CD14-positive monocyte (primary cell): ENCODE measurements around the gene CYP27C1. TPM values are rescaled to one million over a fixed set of nuclear protein-coding genes. Genes with fewer than 3 reads are reported as not detected.
A peak's percentile ranks its signal among the peaks of the same experiment; 100 is the strongest.

Source experiments
- DNase-seq, 3 donors: peaks; one replicate each; pipeline ENCODE4 v3.0.0-alpha.2; 2011 to 2022
- H2AFZ ChIP-seq: 2 replicates; pipeline ENCODE4 v1.6.0; 2012; ENCODE audit warnings: mild to moderate bottlenecking, low read depth, low read length, inconsistent platforms; ENCODE audit not compliant: insufficient read depth, poor library complexity, severe bottlenecking
- H3K27ac ChIP-seq, 2 donors: 1 replicate in 1 of 2; 2 replicates in 1 of 2; pipeline ENCODE4 v1.5.1; 2012 to 2013; ENCODE audit warnings: low read length in 2 of 2, control low read depth in 1 of 2, inconsistent platforms in 1 of 2, low read depth in 1 of 2, mild to moderate bottlenecking in 1 of 2
- H3K27me3 ChIP-seq, 2 donors: one replicate each; pipeline versions ENCODE4 v1.6.0 to v1.6.1; 2011 to 2013; ENCODE audit warnings: low read length in 2 of 2; ENCODE audit not compliant: control insufficient read depth in 2 of 2, insufficient read depth in 2 of 2
- H3K36me3 ChIP-seq, 2 donors: replicated peaks in 1 of 2; 1 replicate in 1 of 2; 2 replicates in 1 of 2; pipeline versions ENCODE4 v1.5.1 to v1.6.1; 2012 to 2013; ENCODE audit warnings: low read length in 2 of 2, control low read depth in 1 of 2, inconsistent platforms in 1 of 2, mild to moderate bottlenecking in 1 of 2; ENCODE audit not compliant: insufficient read depth in 2 of 2, control insufficient read depth in 1 of 2
- H3K4me1 ChIP-seq, 2 donors: 1 replicate in 1 of 2; 2 replicates in 1 of 2; pipeline versions ENCODE4 v1.5.1 to v1.6.1; 2012 to 2013; ENCODE audit warnings: low read length in 2 of 2, control low read depth in 1 of 2, inconsistent platforms in 1 of 2, mild to moderate bottlenecking in 1 of 2, moderate library complexity in 1 of 2; ENCODE audit not compliant: insufficient read depth in 2 of 2, control insufficient read depth in 1 of 2
- H3K4me2 ChIP-seq: replicated peaks from 2 replicates; pipeline ENCODE3; 2012; ENCODE audit warnings: low read length, moderate library complexity, mild to moderate bottlenecking; ENCODE audit not compliant: poor library complexity, severe bottlenecking; ENCODE audit errors: extremely low read depth
- H3K4me3 ChIP-seq, 3 experiments: fragments of 200-600 bp in 1 of 3; sonication (generic) in 1 of 3; replicated peaks in 1 of 3; 1 replicate in 2 of 3; 2 replicates in 1 of 3; pipeline ENCODE4 v1.5.1; 2011 to 2013; ENCODE audit warnings: low read length in 3 of 3, mild to moderate bottlenecking in 3 of 3, control low read depth in 2 of 3, low read depth in 2 of 3, inconsistent platforms in 1 of 3, moderate library complexity in 1 of 3
- H3K79me2 ChIP-seq: 2 replicates; pipeline ENCODE4 v1.6.0; 2012; ENCODE audit warnings: mild to moderate bottlenecking, control low read depth, inconsistent platforms, low read length, moderate library complexity; ENCODE audit not compliant: insufficient read depth
- H3K9ac ChIP-seq: 2 replicates; pipeline ENCODE4 v1.6.0; 2017; ENCODE audit warnings: low read length, mild to moderate bottlenecking; ENCODE audit not compliant: insufficient read depth, poor library complexity, severe bottlenecking
- H3K9me3 ChIP-seq, 2 donors: replicated peaks in 1 of 2; 1 replicate in 1 of 2; 2 replicates in 1 of 2; pipeline versions ENCODE4 v1.5.1 to v1.6.1; 2012 to 2013; ENCODE audit warnings: low read length in 2 of 2, control low read depth in 1 of 2; ENCODE audit not compliant: control insufficient read depth in 1 of 2, insufficient read depth in 1 of 2
- H4K20me1 ChIP-seq: 2 replicates; pipeline ENCODE4 v1.6.0; 2012; ENCODE audit warnings: mild to moderate bottlenecking, low read length, control low read depth, moderate library complexity; ENCODE audit not compliant: insufficient read depth
- H3K27ac Mint-ChIP-seq, 7 donors: one replicate each; pipeline ENCODE4 v1.8.0; 2020; ENCODE audit warnings: mild to moderate bottlenecking in 7 of 7, mixed read lengths in 7 of 7, moderate library complexity in 6 of 7, inconsistent platforms in 2 of 7
- H3K27me3 Mint-ChIP-seq, 3 donors: one replicate each; pipeline ENCODE4 v1.8.0; 2021 to 2022; ENCODE audit warnings: low read depth in 3 of 3, mild to moderate bottlenecking in 3 of 3, mixed read lengths in 3 of 3, moderate library complexity in 3 of 3, inconsistent platforms in 1 of 3
- H3K36me3 Mint-ChIP-seq, 2 donors: one replicate each; pipeline ENCODE4 v1.8.0; 2020; ENCODE audit warnings: mixed read lengths in 2 of 2, inconsistent platforms in 1 of 2, mild to moderate bottlenecking in 1 of 2
- H3K4me1 Mint-ChIP-seq: one replicate; pipeline ENCODE4 v1.8.0; 2020; ENCODE audit warnings: mild to moderate bottlenecking, mixed read lengths
- H3K4me3 Mint-ChIP-seq, 2 donors: one replicate each; pipeline ENCODE4 v1.8.0; 2020; ENCODE audit warnings: mild to moderate bottlenecking in 2 of 2, mixed read lengths in 2 of 2, moderate library complexity in 1 of 2
- H3K9me3 Mint-ChIP-seq, 7 donors: one replicate each; pipeline ENCODE4 v1.8.0; 2020 to 2022; ENCODE audit warnings: mixed read lengths in 7 of 7, mild to moderate bottlenecking in 6 of 7, moderate library complexity in 6 of 7, inconsistent platforms in 2 of 7
- CTCF ChIP-seq: fragments of 200-600 bp; IDR thresholded peaks from one replicate; pipeline ENCODE4 v1.8.0; 2022; ENCODE audit warnings: antibody characterized with exemption, mild to moderate bottlenecking
- WGBS: methylation state at CpG from one replicate; pipeline ENCODE4 v1.1.5; 2013; ENCODE audit warnings: missing lambda C conversion rate; ENCODE audit not compliant: insufficient coverage; 5-methylcytosine and 5-hydroxymethylcytosine counted together
- intact Hi-C, 2 donors: fragments of 100-400 bp; cut with micrococcal nuclease; formaldehyde crosslinking; loops; one replicate each; pipeline versions ENCODE4 v1.15.0 to v1.15.1; 2023
- polyA plus RNA-seq, 3 donors: library from polyadenylated mRNA; depleted of rRNA in 1 of 3; unstranded in 2 of 3; stranded (reverse) in 1 of 3; fragments of 300-500 nt in 2 of 3; fragments of >200 nt in 1 of 3; fragmentation: Illumina TruSeq in 2 of 3; gene quantifications; 1 replicate in 2 of 3; 2 replicates in 1 of 3; pipeline ENCODE4 v1.2.3, GENCODE V29; 2012 to 2021

The CYP27C1 gene
- polyA plus RNA-seq, 3 donors: not detected

- peak overlapping the region in 1 of 7 donors; percentile 33 for H3K27ac Mint-ChIP-seq
- peaks cover 0 to 5% (median 3%) of the 10 kb centered on the region in 7 donors for H3K9me3 Mint-ChIP-seq
- Histone ChIP-seq H3K4me2 (no peak overlapping the region), H3K9ac (no peak overlapping the region), H3K27me3 (no peaks in the 10 kb centered on the region), H3K79me2 (no peaks in the 10 kb centered on the region), H3K9me3 (no peaks in the 10 kb centered on the region), H3K36me3 (no peaks in the 10 kb centered on the region), H3K4me1 (peaks cover 24 to 34% of the 10 kb centered on the region in 2 donors), H4K20me1 (no peaks in the 10 kb centered on the region), H3K27ac (no peak overlapping the region), H3K4me3 (no peak overlapping the region), H2AFZ (no peak overlapping the region)
- peaks cover 28% of the 10 kb centered on the region for H3K4me1 Mint-ChIP-seq
- H3K4me3 Mint-ChIP-seq: no peak overlapping the region
- H3K27me3 Mint-ChIP-seq: peaks cover 3 to 6% (median 6%) of the 10 kb centered on the region in 3 donors
- WGBS: 95% methylated on average over 12 of the region's 12 CpGs
- intact Hi-C loops: no loop called here
- no peak for DNase-seq
- no peaks in the 10 kb centered on the region for H3K36me3 Mint-ChIP-seq
- no peak for TF ChIP-seq CTCF
These were observed 82.9 kb downstream of the CYP27C1 start for GRCh38 chr2:127137225-127137624.

- no peaks in the 10 kb centered on the region for H3K36me3 Mint-ChIP-seq
- H3K9me3 Mint-ChIP-seq: peaks cover 0 to 9% (median 1%) of the 10 kb centered on the region in 7 donors
- H3K27ac Mint-ChIP-seq: peak overlapping the region in 5 of 7 donors; percentile 6 to 72 (median 58)
These were observed 85.0 kb downstream of the CYP27C1 start for GRCh38 chr2:127134833-127135830.

More at GRCh38 chr2:127134833-127135830, 85.0 kb downstream of the CYP27C1 start:
- Mint-ChIP-seq H3K4me1 (peaks cover 28% of the 10 kb centered on the region), H3K27me3 (peaks cover 0 to 6% (median 2%) of the 10 kb centered on the region in 3 donors), H3K4me3 (peak overlapping the region; percentile 12 to 60)
- Histone ChIP-seq H2AFZ (peak overlapping the region; percentile 36), H3K9me3 (no peaks in the 10 kb centered on the region), H3K4me2 (peak overlapping the region; percentile 54), H3K79me2 (no peaks in the 10 kb centered on the region), H4K20me1 (no peaks in the 10 kb centered on the region), H3K4me1 (peaks cover 24 to 34% of the 10 kb centered on the region in 2 donors), H3K4me3 (peak overlapping the region in 1 of 3 experiments; percentile 43), H3K27me3 (no peaks in the 10 kb centered on the region), H3K9ac (no peak overlapping the region), H3K36me3 (no peaks in the 10 kb centered on the region), H3K27ac (peak overlapping the region in 1 of 2 donors; percentile 6)
- WGBS: 55% methylated on average over 8 of the region's 15 CpGs
- DNase-seq: peak; percentile 59 to 65 (median 61)
- no peak for TF ChIP-seq CTCF
- intact Hi-C loops: no loop called here
